Activated naive CD4-positive, alpha-beta T cell treated with anti-CD3 and anti-CD28 coated beads, Interleukin-2, amount 50 U/mL, for 24 hours (primary cell): ENCODE results near the gene TMEM126B.
"Not testable (repeated sequence)": the region's sequence is repeated elsewhere in the genome, so short reads cannot be mapped to it uniquely, and the experiment has no call there.

ENCODE experiments used
- H3K27ac Mint-ChIP-seq: one replicate; pipeline ENCODE4 v1.8.0; 2021; ENCODE audit warnings: mild to moderate bottlenecking, mixed read lengths
- H3K27me3 Mint-ChIP-seq: one replicate; pipeline ENCODE4 v1.8.0; 2021; ENCODE audit warnings: mixed read lengths
- H3K36me3 Mint-ChIP-seq: one replicate; pipeline ENCODE4 v1.8.0; 2021; ENCODE audit warnings: mixed read lengths
- H3K4me1 Mint-ChIP-seq: one replicate; pipeline ENCODE4 v1.8.0; 2021; ENCODE audit warnings: mixed read lengths
- H3K4me3 Mint-ChIP-seq: one replicate; pipeline ENCODE4 v1.8.0; 2021; ENCODE audit warnings: mild to moderate bottlenecking, mixed read lengths
- H3K9me3 Mint-ChIP-seq: one replicate; pipeline ENCODE4 v1.8.0; 2021; ENCODE audit warnings: mixed read lengths

Gene TMEM126B

GRCh38 chr11:85664615-85665481 is 36.5 kb downstream of the TMEM126B start, which contains the start of gene CREBZF:
Gene CREBZF, minus strand, starts transcription at chr11:85665129. Its CDS starts 254 bp downstream, at chr11:85664875.
- H3K36me3 Mint-ChIP-seq = peaks cover 16% of the 10 kb centered on the region
- H3K4me1 Mint-ChIP-seq = peaks cover 35% of the 10 kb centered on the region
- no peaks in the 10 kb centered on the region for H3K27me3 Mint-ChIP-seq
- peak within 1 kb of the TSS; percentile 99 for H3K4me3 Mint-ChIP-seq
- no peaks in the 10 kb centered on the region for H3K9me3 Mint-ChIP-seq
- peak within 1 kb of the TSS; percentile 99 for H3K27ac Mint-ChIP-seq

- Mint-ChIP-seq H3K27ac (peak overlapping the region; percentile 90), H3K9me3 (no peaks in the 10 kb centered on the region), H3K4me3 (peak overlapping the region; percentile 99), H3K4me1 (peaks cover 26% of the 10 kb centered on the region), H3K27me3 (no peaks in the 10 kb centered on the region), H3K36me3 (peaks cover 14% of the 10 kb centered on the region)
Measured at GRCh38 chr11:85665733-85666132, 37.3 kb downstream of the TMEM126B start.

- Mint-ChIP-seq H3K36me3 (peaks cover 7% of the 10 kb centered on the region), H3K9me3 (no peaks in the 10 kb centered on the region), H3K27me3 (no peaks in the 10 kb centered on the region), H3K4me1 (peaks cover 18% of the 10 kb centered on the region), H3K27ac (no peak overlapping the region), H3K4me3 (no peak overlapping the region)
Measured at GRCh38 chr11:85666687-85667086, 38.3 kb downstream of the TMEM126B start.

GRCh38 chr11:85668157-85668556 is 39.8 kb downstream of the TMEM126B start:
- Mint-ChIP-seq H3K27me3 (no peaks in the 10 kb centered on the region), H3K27ac (no peak overlapping the region), H3K36me3 (peaks cover 6% of the 10 kb centered on the region), H3K9me3 (no peaks in the 10 kb centered on the region), H3K4me3 (no peak overlapping the region), H3K4me1 (peaks cover 13% of the 10 kb centered on the region)

- H3K27ac Mint-ChIP-seq, H3K9me3 Mint-ChIP-seq, H3K27me3 Mint-ChIP-seq, H3K36me3 Mint-ChIP-seq, H3K4me1 Mint-ChIP-seq, H3K4me3 Mint-ChIP-seq: not testable (repeated sequence)
Measured at GRCh38 chr11:85670949-85671663, 42.7 kb downstream of the TMEM126B start.

- Mint-ChIP-seq H3K27ac (no peak overlapping the region), H3K4me1 (no peaks in the 10 kb centered on the region), H3K27me3 (no peaks in the 10 kb centered on the region), H3K9me3 (peaks cover 5% of the 10 kb centered on the region), H3K36me3 (no peaks in the 10 kb centered on the region), H3K4me3 (no peak overlapping the region)
Measured at GRCh38 chr11:85672105-85672902, 43.9 kb downstream of the TMEM126B start.

- no peaks in the 10 kb centered on the region for H3K27me3 Mint-ChIP-seq
- peaks cover 5% of the 10 kb centered on the region for H3K9me3 Mint-ChIP-seq
- no peaks in the 10 kb centered on the region for H3K36me3 Mint-ChIP-seq
- H3K4me1 Mint-ChIP-seq = no peaks in the 10 kb centered on the region
- no peak overlapping the region for H3K4me3 Mint-ChIP-seq
- H3K27ac Mint-ChIP-seq = no peak overlapping the region
Measured at GRCh38 chr11:85673393-85673792, 45.0 kb downstream of the TMEM126B start.

- Mint-ChIP-seq H3K27me3 (peaks cover 1% of the 10 kb centered on the region), H3K36me3 (no peaks in the 10 kb centered on the region), H3K4me1 (peaks cover 19% of the 10 kb centered on the region), H3K9me3 (no peaks in the 10 kb centered on the region), H3K4me3 (no peak overlapping the region), H3K27ac (no peak overlapping the region)
Measured at GRCh38 chr11:85679576-85679975, 51.2 kb downstream of the TMEM126B start.

GRCh38 chr11:85680897-85681296 is 52.5 kb downstream of the TMEM126B start:
- Mint-ChIP-seq H3K4me1 (peaks cover 19% of the 10 kb centered on the region), H3K9me3 (no peaks in the 10 kb centered on the region), H3K4me3 (no peak overlapping the region), H3K36me3 (no peaks in the 10 kb centered on the region), H3K27me3 (peaks cover 1% of the 10 kb centered on the region), H3K27ac (no peak overlapping the region)

GRCh38 chr11:85682330-85683305 is 54.2 kb downstream of the TMEM126B start:
- H3K9me3 Mint-ChIP-seq = no peaks in the 10 kb centered on the region
- peaks cover 19% of the 10 kb centered on the region for H3K4me1 Mint-ChIP-seq
- H3K27ac Mint-ChIP-seq = peak overlapping the region; percentile 97
- H3K36me3 Mint-ChIP-seq = no peaks in the 10 kb centered on the region
- H3K4me3 Mint-ChIP-seq = peak overlapping the region; percentile 91
- peaks cover 1% of the 10 kb centered on the region for H3K27me3 Mint-ChIP-seq

GRCh38 chr11:85685125-85685819 is 56.9 kb downstream of the TMEM126B start:
- H3K4me1 Mint-ChIP-seq = peaks cover 19% of the 10 kb centered on the region
- H3K9me3 Mint-ChIP-seq = no peaks in the 10 kb centered on the region
- H3K4me3 Mint-ChIP-seq = no peak overlapping the region
- peaks cover 2% of the 10 kb centered on the region for H3K36me3 Mint-ChIP-seq
- H3K27ac Mint-ChIP-seq = no peak overlapping the region
- H3K27me3 Mint-ChIP-seq = peaks cover 1% of the 10 kb centered on the region

- Mint-ChIP-seq H3K4me1 (peaks cover 19% of the 10 kb centered on the region), H3K27ac (no peak within 1 kb of the TSS), H3K4me3 (no peak within 1 kb of the TSS), H3K27me3 (peaks cover 1% of the 10 kb centered on the region), H3K36me3 (peaks cover 6% of the 10 kb centered on the region), H3K9me3 (no peaks in the 10 kb centered on the region)
Measured at GRCh38 chr11:85685820-85686459, 57.5 kb downstream of the TMEM126B start, which contains the start of gene CCDC89. Gene CCDC89, minus strand, starts transcription at chr11:85686195. Its CDS starts 65 bp downstream, at chr11:85686130.
